Activated CD4-positive, alpha-beta T cell treated with anti-CD3 and anti-CD28 coated beads, Interleukin-2, amount 50 U/mL, for 16 hours (primary cell): Measurements from ENCODE around the gene KLK7.
A peak's percentile ranks its signal among the peaks of the same experiment; 100 is the strongest.
"Not testable (repeated sequence)": the region's sequence is repeated elsewhere in the genome, so short reads cannot be mapped to it uniquely, and the experiment has no call there.

Source experiments
- DNase-seq: peaks from one replicate; pipeline ENCODE4 v3.0.0-alpha.2; 2020

The KLK7 gene

DNA sequence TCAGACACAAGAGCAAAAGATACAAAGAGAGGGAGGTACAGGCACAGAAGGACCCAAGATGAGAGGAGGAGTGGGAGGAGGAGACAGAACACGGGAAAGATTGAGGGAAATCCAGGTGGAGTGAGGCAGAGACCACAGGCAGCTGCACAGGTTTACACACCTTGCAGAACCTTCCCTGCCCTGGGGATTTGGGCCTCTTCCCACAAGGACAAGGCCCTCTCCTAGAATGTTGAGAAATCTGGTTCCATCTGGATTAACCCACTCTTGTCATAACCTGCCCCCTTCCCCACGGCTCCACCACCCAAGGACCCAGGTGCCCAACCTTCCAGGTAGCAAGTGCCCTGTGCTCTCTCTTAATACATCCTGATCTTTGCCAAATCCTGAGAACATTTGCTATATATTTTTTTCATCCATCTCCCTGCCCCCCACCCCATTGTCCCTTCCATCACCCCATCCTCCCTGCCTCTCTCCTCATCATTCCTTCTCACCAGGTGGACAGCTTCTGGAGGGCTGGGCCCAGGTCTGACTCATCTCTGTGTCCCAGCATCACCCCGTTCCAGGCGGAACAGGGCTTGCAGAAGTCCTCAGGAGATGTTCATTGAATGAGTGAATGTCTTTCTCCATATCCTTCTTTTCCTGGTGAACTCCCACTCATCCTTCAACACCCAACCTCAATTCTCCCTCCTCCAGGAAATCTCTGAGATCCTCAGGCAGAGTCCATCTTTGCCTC is 26.5 kb upstream of the KLK7 start:
- no peak for DNase-seq

DNA sequence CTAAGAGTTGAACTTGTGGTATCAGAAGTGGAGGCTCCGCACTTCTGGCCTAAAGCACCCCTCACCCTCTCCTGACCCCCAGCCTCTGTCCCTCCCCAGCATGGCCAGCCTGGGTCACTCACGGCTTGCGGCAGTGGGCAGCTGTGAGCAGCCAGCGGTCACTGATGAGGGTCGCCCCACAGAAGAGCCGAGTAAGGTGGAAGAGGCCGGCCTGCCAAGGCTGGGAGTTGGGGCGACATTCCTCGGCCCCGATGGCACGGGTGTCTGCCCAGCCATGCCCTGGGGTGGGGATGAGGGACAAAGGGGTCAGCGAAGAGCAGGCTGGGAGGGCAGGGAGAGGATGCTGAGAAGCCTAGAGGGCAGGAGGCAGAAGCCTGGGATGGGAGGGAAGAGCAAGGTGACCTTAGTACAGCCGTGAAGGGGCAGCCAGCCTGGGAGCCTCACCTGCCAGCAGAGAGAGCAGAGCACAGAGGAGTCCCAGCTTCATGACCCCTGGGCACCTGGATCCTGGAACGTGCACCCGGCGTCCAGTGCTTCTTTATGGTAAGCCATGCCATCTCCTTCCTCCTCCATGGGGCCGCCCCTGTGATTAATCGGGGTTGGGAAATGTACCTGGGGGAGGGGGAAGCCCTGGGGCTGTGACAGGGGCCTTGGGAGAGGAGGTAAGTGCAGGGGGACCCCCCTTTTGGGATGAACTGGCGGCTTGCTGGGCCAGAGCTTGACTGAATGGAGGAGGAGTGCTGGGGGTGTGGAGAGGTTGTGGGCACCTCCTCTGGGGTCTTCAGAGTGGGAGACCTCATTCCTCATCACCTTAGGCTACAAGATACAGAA is 25.6 kb upstream of the KLK7 start:
- no peak for DNase-seq

DNA sequence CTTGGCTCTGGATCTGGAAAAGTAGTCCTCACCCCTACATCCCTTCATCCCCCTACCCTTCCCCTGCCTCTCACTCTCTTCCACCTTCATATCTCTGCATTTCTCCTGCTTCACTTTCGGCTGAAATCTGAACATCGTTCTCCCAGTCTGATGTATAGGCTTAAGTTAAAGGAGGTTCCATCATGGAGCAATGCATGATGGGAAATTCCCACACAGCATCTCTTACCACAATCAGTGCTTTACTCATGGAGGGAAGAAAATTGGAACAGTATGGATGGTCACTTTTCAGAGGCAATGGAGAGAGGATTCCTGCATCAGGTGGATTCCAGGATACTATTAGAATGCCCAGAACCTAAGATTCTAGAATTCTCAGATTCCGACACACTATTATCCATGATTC is 23.8 kb upstream of the KLK7 start:
- no peak for DNase-seq

DNA sequence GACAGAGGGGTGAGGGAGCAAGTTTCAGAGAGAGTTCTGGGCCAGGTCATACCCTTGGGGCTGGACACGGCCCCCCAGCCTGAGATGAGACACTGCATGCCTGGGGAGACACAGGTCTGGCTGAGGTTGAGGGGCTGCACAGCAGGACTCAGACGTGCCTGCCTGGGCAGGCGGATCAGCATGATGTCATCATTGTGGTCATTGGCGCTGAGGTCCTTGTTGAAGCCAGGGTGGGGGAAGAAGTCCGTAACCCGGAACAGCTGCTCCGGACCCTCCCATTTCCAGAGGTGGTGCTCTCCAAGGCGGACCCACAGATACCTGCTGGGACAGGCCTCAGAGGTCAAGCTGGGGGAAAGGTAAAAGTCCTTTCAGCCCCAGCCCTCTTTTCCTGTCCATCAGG is 22.7 kb upstream of the KLK7 start:
- DNase-seq: no peak

DNA sequence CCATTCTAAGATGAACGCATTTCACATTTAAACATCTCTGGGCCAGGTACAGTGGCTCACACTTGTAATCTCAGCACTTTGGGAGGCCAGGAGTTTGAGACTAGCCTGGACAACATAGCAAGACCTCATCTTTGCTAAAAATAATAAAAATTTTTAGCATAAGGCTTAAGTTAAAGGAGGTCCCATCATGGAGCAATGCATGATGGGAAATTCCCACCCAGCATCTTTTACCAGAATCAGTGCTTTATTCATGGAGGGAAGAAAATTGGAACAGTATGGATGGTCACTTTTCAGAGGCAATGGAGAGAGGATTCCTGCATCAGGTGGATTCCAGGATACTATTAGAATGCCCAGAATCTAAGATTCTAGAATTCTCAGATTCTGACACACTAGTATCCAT is 21.5 kb upstream of the KLK7 start:
- DNase-seq: no peak

DNA sequence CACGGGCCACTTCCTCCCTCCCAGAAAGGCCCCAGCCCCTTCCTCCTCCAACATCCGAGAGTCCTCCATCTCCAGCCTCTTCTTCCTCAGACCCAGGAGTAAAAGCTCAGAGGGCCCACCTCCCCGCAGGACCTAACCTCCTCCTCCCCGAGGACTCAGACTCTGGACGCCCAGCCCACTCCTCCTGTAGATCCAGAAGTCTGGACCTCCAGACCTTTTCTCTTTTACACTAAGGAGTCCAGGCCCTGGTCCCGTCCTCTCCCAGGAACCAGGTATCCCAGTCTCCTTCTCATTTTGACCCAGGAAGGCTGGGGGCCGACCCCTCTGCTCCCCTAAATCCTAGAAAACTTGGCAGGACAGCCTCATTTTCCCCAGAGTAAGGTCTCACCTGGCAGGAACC is 19.6 kb upstream of the KLK7 start:
- DNase-seq: no peak

DNA sequence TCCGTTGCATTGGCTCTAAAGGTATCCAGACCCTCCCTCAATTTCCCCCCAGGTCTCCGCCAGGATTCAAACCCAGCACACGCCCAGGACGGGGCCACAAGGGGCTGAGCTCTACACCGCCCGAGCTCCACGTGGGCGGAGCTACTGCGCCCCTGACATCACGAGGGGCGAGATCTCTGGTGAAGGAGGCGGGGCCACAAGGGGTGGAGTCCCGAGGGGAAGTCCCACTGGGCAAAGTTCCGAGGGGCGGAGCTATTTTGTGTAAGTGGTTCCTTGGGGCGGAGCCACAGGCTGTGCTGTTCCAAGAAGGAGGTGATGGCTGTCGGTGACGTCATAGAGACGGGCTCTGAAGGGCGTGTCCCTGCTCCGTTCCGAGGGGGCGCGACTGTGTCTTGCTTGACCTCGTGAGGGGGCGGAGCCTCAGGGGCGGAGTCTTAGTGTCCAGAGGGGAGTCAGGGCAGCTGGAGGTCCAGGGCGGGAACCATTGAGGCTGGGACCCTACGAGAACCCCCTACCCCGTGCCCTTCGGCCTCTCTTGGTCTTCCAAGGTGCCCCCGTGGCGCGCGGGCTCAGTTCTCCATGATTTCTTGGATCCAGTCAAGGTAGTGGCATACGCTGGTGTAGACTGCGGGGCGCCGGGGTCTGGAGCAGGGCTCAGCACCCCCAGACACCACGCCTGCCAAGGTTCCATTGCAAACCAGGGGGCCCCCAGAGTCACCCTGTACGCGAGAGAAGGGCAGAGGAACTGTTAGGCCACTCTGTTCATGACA is 19.0 kb upstream of the KLK7 start:
- peak; percentile 41 for DNase-seq

DNA sequence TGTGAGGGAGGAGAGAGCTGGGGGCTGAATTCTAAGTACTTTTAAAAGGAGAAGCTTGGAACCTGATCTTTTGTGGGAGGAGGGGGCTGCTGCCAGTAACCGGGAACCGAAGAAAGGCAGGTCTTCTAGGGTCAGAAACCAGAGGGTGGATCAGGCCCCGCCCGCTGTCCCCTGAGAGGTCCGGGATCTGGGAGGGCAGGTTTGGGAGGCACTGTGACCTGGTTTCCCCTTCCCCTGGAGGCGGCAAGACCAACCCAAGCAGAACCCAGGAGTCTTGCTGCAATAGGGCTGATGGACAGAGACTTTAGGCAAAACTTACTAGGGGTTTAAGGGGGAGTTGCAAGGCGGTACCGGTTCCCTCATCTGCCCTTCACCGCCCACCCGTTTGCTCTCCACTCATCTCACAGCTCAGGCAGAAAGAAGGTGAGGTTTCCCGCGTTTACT is 18.4 kb upstream of the KLK7 start:
- no peak for DNase-seq

DNA sequence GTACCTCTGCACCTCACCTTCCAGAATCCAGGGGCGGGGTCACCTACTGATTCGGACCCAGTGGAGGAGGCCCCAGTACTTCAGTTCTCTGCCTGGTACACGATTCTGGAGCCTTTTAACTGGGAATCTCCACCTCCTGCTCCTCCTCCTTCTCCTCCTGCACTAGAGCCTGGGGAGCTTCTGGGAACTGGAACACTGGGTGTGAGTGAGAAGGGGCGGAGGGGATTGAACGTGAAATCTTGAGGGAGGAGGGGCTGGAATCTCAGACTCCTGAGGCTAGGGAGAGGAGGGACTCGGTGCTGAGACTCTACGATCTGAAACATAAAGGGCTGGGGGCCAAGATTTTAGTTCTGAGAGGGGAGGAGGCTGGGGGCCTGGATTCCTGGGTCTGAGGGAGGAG is 17.8 kb upstream of the KLK7 start, which contains the start of gene KLK8:
KLK8 (minus strand) TSS at position 90 of the 400 bp plus-strand sequence. CDS start 437 bp downstream, outside the sequence.
- no peak for DNase-seq

DNA sequence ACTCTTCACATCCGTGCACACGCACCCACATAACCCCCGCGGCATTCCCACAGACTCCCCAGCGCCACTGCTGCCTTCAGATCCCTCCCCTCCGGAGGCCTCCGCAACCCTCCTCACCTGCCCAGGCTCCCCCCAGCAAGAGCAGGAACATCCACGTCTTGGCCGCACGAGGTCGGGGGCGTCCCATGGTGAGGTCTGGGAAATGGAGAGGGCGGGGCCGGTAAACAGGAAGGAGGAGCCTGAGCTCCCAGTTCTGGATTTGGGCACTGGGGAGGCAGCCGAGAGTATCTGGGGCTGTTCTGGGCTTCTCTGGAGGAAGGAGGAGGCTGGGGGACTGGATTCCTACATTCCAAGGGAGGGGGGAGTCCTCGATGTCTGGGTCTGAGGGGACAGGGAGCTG is 17.3 kb upstream of the KLK7 start:
- no peak for DNase-seq

DNA sequence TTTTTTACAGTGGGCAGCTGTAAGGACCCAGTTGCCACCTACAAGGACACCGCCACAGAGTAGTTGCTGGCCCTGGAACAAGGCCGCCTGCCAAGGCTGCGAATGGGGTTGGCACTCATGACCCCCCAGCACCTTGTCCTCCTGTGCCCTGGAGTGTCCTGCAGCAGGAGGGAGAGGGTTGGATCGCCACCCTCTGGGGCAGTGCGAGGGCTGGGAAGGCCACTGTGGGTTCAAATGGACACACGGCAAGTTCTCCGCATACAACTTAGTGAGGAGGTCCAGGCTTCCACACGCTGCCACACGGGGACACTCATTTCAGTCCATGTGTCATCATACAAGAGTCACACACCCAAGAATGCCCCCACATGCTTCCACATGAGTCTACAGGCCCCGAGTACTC is 16.7 kb upstream of the KLK7 start:
- no peak for DNase-seq

DNA sequence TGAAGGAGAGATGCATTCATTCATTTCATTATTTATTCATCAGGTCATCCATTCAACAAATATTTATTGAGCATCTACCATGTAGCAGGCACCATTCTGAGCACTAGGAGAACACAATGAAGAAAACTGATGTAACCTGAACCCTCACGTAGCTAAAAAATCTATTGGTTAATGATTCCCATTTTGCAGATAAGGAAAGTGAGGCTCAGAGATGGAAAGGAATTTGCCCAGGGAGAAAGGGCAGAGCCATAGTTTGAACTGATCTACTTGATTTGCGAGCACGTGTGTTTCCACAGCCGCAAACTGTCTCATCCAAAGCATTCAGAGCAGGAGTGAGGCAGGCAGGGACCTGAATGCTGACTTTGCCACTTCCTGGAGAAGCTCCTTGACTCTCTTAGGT is 15.0 kb upstream of the KLK7 start:
- DNase-seq: no peak

DNA sequence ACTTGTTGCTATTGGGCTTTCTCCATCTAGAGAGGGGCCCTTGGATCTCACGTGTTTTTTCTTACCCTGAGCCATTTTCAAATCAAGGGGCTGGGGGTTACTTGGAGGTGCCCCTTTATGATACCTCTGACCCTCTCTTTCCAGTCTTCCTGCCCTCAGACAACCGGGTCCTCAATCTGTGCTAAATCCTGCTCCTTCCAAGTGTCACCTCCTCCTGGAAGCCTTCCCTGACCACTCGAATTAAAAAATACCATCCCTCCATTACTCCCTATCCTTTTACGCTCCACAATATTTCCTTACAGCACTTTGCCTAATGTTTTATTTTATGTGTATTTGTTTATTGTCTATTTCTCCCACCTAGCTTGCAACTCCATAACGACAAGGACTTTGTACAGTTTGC is 14.3 kb upstream of the KLK7 start:
- no peak for DNase-seq

DNA sequence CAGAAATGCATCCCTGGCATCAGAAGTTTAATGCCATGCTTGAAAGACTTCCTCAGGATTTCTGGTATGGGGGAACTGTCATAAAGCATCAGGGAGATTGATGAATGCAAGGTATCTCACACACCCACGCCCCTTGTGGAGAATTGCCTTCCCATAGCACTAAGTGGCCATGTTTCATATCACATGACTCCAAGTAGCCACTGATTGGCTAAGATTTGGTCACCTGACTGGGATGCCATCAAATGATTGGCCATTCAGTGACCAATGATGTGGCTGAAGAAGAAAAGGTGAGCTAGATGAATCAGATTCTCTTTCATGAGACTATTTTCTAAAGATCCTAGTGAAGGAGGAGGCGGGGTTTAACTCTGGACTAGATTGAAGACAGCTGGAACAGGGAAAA is 10.4 kb upstream of the KLK7 start:
- DNase-seq: no peak

DNA sequence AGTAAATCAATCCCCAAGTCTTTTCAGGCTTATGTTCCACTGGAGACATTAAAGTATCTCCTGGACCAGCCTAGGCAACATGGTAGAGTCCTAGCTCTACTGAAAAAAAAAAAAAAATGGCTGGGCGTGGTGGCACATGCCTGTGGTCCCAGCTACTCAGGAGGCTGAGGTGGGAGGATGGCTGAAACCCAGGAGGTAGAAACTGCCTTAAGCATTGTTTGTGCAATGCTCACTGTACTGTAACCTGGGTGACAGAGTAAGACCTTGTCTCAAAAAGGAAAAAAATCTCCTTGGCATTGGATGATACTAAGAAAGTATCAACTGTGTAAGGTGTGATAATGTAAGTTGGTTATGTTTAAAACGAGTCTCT is 8.9 kb upstream of the KLK7 start:
- DNase-seq: no peak

DNA sequence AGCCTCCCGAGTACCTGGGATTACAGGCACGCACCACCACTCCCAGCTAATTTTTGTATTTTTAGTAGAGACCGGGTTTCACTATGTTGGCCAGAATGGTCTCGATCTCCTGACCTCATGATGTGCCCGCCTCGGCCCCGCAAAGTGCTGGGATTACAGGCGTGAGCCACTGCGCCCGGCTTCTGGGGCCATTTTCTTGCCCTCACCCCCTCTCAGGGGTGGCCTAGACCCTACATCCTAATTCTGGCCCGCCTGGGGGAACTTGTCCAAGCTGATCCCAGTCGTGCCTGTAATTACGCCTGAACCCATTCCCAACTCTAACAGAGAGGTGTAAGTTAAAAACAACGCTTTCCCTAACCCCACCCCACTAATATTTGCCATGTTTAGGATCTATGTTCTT is 699 bp upstream of the KLK7 start:
- DNase-seq: not testable (repeated sequence)

DNA sequence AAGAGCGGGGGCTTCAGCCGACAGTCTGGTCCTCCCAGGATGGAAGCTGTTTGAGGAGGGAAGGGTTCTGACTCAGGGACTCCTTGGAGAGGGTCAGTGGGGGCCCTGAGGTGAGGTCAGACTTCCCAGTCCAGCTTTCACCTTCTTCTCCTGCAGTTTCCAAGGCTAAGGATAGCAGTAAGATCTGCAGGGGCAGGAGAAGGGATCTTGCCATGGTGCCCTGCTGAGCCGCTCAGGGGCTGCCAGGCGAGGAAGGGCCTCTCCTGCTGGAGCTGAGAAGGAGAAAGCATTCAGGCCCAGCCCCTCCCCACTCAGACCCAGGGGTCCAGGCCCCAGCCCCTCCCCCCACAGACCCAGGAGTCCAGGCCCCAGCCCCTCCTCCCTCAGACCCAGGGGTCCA is 1.5 kb downstream of the KLK7 start:
- no peak for DNase-seq

DNA sequence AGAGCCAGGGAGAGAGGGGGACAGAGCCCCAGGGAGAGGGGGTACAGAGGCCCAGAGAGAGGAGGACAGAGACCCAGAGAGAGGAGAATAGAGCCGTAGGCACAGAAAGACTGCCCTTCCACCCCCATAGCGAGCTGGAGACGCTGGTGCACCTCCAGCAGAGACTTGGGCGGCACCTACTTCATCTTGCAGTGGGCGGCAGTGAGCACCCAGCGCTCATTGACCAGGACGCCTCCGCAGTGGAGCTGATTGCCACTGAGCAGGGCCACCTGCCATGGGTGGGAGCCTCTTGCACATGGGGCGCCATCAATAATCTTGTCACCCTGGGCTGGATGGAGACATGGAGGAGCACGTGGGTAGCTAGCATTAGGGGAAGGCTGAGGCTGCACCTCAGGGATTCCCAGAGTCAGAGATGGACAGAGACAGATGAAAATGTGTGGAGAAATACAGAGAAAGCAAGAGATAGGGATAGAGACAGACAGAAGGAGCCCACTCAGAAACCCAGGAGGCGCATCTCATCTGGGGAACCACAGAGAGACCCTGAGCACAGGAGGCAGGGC is 2.0 kb downstream of the KLK7 start:
- DNase-seq: no peak

DNA sequence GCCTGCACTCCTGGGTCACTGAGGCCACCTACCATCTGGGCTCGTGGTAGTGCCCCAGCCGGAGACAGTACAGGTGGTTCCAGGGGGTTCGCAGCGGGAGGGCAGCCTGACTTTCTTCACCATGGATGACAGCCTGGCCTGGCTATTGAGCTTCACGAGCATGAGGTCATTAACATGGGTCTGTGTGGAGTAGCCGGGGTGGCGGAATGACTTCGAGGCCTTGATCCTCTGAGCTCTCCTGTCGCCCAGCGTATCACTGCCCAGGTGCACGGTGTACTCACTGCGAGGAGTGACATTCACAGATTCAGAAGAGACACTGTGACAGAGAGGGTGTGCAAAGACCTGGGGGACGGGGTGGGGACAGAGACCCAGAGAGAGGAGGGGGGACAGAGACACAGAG is 3.5 kb downstream of the KLK7 start:
- DNase-seq: no peak

DNA sequence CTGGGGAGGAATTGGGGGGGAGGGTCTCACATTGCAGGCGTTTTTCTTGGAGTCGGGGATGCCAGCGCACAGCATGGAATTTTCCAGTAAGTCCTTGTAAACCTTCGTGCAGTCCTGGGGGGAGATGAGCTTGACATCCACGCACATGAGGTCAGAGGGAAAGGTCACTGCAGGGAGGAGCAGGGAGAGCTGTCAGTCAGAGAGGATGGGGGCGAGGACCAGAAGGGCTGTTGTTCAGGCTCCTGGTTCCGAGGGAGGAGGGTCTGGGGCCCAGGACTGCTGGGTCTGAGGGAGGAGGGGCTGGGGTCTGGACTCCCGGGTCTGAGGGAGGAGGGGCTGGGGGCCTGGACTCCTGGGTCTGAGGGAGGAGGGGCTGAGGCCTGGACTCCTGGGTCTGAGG is 4.0 kb downstream of the KLK7 start:
- DNase-seq: no peak

DNA sequence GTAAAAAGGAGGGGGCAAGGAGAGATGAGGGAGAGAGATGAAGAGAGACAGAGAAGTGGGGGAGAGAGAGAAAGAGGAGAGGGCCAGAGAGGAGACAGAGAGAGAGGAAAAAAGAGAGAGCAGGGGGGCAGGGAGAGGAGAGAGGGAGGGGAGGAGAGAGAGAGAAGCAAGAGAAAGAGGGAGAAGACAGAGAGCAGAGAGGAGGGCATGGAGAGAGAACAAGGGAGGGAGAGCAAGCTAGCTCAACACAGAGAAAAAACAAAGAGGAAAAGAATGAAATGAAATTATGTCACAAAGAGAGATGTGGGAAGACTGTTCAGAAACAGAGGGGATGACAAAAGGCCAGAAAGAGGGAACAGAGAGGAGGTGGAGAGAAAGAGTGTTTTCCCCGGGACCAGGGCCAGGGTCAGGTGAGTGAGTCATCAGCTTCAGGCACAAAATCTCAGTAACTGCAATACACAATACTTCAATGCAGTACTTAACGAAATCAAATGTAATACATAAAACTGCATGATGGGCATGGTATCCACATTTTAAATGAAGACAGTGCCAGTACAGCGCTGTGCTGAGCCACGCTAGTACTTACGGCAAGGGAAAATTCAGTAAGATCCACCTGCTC is 4.8 kb downstream of the KLK7 start:
- DNase-seq: no peak

DNA sequence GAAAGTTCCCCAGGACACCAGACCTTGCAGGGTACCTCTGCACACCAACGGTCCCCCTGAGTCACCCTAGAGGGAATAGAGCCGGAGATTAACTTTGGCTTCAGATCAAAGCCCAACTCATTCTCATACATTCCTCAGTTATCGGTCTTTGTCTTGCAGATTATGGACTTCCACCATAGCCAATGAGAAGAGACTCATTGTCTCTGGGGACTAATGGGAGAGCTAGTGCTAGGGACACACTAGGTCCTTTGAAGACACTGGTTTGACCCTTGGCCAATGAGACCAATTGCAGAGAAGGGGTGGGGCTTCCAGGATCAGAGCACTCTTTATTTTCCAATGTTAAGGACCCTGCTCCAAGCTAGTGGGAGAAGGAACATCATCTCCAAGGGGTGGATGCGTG is 6.1 kb downstream of the KLK7 start:
- DNase-seq: no peak

DNA sequence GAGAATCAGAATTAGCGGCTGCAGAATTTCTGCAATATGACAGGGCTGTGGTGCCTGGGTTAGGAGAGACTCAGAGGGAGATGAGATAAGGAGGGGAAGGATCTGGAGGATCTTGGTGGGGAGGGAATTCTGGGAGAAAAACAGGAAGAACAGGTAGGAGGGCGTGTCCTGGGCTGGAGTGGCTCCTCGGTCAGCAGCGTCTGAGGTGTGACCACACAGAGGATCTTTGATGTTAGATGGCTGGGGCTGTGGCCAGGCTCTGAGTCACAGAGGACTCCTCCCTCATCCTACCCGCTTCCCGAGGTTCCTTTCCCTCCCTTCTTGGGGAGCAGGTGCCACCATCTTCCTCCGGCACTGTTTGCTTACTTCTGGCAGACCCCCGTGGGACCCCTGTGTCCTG is 8.0 kb downstream of the KLK7 start:
- DNase-seq: no peak
